Adipocyte (in vitro differentiated cells): Measurements from ENCODE around the gene ABCA3.
A peak's percentile ranks its signal among the peaks of the same experiment; 100 is the strongest.
"Not testable (repeated sequence)": the region's sequence is repeated elsewhere in the genome, so short reads cannot be mapped to it uniquely, and the experiment has no call there.

Source experiments
- DNase-seq: peaks from one replicate; pipeline ENCODE4 v3.0.0-alpha.2; 2015; ENCODE audit warnings: low read depth
- H3K27me3 ChIP-seq: replicated peaks from 2 replicates; pipeline ENCODE4 v1.7.0; 2013; ENCODE audit warnings: mild to moderate bottlenecking, low read length, moderate library complexity; ENCODE audit not compliant: control insufficient read depth, insufficient read depth
- H3K36me3 ChIP-seq: 2 replicates; pipeline ENCODE4 v1.7.0; 2013; ENCODE audit warnings: low read length, mild to moderate bottlenecking, moderate library complexity; ENCODE audit not compliant: control insufficient read depth, insufficient read depth, severe bottlenecking
- H3K4me1 ChIP-seq: 2 replicates; pipeline ENCODE4 v1.7.0; 2013; ENCODE audit warnings: mild to moderate bottlenecking, low read length, moderate library complexity; ENCODE audit not compliant: control insufficient read depth, insufficient read depth
- H3K4me3 ChIP-seq: 2 replicates; pipeline ENCODE4 v1.7.0; 2013; ENCODE audit warnings: mild to moderate bottlenecking, low read length, moderate library complexity
- H3K9ac ChIP-seq: 2 replicates; pipeline ENCODE4 v1.7.0; 2013; ENCODE audit warnings: mild to moderate bottlenecking, low read length, moderate library complexity
- H3K9me3 ChIP-seq: 2 replicates; pipeline ENCODE4 v1.7.0; 2013; ENCODE audit warnings: mild to moderate bottlenecking, low read length, moderate library complexity; ENCODE audit not compliant: control insufficient read depth

Gene ABCA3

GRCh38 chr16:2263026-2263425 lies 77.5 kb downstream of the ABCA3 start:
- not testable (repeated sequence) for H3K27me3 ChIP-seq, H3K4me3 ChIP-seq, H3K9ac ChIP-seq, H3K9me3 ChIP-seq, DNase-seq
- peaks cover 13% of the 10 kb centered on the region for H3K4me1 ChIP-seq
- peaks cover 62% of the 10 kb centered on the region for H3K36me3 ChIP-seq

GRCh38 chr16:2260250-2260649 lies 80.3 kb downstream of the ABCA3 start:
- Histone ChIP-seq H3K27me3 (no peaks in the 10 kb centered on the region), H3K4me1 (no peaks in the 10 kb centered on the region), H3K4me3 (no peak overlapping the region), H3K36me3 (peaks cover 90% of the 10 kb centered on the region), H3K9me3 (no peaks in the 10 kb centered on the region), H3K9ac (no peak overlapping the region)
- no peak for DNase-seq

DNA sequence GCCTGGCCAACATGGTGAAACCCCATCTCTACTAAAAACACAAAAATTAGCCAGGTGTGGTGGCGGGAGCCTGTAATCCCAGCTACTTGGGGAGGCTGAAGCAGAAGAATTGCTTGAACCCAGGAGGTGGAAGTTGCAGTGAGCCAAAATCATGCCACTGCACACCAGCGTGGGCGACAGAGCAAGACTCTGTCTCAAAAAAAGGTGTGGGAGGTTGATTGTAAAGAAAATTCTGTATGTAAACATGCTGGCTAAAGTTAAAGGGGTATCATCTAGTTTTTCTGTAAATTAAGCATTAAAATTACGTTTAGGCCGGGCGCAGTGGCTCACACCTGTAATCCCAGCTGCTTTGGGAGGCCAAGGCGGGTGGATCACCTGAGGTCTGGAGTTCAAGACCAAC lies 82.0 kb downstream of the ABCA3 start:
- not testable (repeated sequence) for H3K27me3 ChIP-seq, H3K9me3 ChIP-seq, DNase-seq, H3K9ac ChIP-seq, H3K4me1 ChIP-seq, H3K4me3 ChIP-seq
- peaks cover 99% of the 10 kb centered on the region for H3K36me3 ChIP-seq

DNA sequence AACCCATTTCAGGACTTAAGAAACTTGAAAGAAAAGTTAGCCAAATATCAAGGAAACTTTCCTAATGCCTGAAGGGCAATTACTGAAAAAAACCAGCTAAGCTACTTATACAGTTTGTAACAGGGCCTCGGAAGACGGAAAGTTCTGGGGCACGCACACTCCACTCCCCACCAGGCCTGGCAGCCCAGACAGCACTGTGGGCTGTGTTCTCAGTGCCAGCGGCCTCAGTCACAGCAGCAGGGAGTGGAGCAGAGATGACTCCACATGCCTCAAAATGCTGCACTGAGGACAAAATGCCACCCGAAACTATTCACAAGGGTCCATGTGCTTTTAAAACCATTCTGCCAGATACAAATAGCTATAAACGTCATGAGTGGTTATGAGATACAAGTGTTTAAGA lies 82.8 kb downstream of the ABCA3 start:
- Histone ChIP-seq H3K4me1 (no peaks in the 10 kb centered on the region), H3K9ac (no peak overlapping the region), H3K4me3 (no peak overlapping the region), H3K36me3 (peaks cover 99% of the 10 kb centered on the region), H3K27me3 (no peaks in the 10 kb centered on the region), H3K9me3 (no peaks in the 10 kb centered on the region)
- no peak for DNase-seq

DNA sequence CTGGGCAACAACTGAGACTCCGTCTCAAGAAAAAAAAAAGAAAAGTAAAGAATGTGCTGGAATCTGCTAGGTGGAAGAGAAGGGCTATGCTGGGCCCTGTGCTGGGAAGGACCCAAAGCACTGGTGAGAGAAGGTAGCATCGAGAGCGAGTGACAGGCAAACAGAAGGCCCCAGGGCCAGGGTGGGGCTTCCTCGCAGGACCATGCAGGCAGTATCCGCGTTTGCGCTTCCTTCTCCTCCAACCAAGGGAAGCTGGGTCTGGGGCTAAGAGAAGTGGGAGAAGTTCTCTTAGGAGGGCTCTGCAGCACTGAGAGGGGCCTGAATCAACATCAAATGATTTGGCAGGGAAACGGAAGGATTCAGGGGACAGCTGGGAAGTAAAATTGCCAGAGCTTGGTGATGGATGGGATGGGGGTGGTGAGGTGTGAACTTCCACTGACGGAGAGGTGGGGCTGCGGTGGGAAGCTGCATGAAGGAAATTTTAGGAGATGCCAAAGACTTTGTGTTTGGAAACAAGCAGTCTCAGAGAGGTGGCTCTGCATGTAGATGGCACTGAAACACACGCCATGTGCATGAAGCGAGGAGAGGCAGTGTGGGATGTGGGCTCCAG lies 83.9 kb downstream of the ABCA3 start:
- Histone ChIP-seq H3K36me3 (peaks cover 95% of the 10 kb centered on the region), H3K4me3 (no peak overlapping the region), H3K9me3 (no peaks in the 10 kb centered on the region), H3K9ac (no peak overlapping the region), H3K27me3 (no peaks in the 10 kb centered on the region), H3K4me1 (peaks cover 8% of the 10 kb centered on the region)
- DNase-seq = no peak

DNA sequence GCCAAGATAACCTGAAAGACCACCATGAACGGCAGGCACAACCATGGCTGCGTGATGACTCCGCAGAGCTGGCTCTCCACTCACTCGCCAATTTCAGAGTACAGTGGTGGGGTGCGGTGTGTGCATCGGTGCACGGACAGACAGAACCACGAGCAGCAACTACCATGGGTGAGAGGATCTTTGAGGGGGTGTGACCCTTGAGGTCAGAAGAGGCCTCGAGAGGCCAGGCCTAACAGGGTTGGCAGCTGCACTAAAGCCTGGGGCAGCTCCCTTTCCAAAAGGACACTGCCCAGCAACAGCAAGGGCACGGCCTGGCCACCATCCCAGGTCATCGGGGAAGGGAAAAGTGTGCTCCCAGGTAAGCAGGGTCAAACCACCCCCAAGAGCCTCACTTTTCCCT lies 87.2 kb downstream of the ABCA3 start:
- Histone ChIP-seq H3K36me3 (peaks cover 63% of the 10 kb centered on the region), H3K9me3 (no peaks in the 10 kb centered on the region), H3K9ac (no peak overlapping the region)

GRCh38 chr16:2252806-2253148 lies 87.8 kb downstream of the ABCA3 start:
- H3K4me3 ChIP-seq = no peak overlapping the region
- no peak for DNase-seq
- H3K36me3 ChIP-seq = peaks cover 58% of the 10 kb centered on the region
- H3K9ac ChIP-seq = no peak overlapping the region
- peaks cover 12% of the 10 kb centered on the region for H3K4me1 ChIP-seq
- no peaks in the 10 kb centered on the region for H3K27me3 ChIP-seq
- H3K9me3 ChIP-seq = no peaks in the 10 kb centered on the region

More for the DNA sequence above, 87.2 kb downstream of the ABCA3 start:
- DNase-seq = no peak
- Histone ChIP-seq H3K4me3 (no peak overlapping the region), H3K27me3 (no peaks in the 10 kb centered on the region), H3K4me1 (peaks cover 12% of the 10 kb centered on the region)

DNA sequence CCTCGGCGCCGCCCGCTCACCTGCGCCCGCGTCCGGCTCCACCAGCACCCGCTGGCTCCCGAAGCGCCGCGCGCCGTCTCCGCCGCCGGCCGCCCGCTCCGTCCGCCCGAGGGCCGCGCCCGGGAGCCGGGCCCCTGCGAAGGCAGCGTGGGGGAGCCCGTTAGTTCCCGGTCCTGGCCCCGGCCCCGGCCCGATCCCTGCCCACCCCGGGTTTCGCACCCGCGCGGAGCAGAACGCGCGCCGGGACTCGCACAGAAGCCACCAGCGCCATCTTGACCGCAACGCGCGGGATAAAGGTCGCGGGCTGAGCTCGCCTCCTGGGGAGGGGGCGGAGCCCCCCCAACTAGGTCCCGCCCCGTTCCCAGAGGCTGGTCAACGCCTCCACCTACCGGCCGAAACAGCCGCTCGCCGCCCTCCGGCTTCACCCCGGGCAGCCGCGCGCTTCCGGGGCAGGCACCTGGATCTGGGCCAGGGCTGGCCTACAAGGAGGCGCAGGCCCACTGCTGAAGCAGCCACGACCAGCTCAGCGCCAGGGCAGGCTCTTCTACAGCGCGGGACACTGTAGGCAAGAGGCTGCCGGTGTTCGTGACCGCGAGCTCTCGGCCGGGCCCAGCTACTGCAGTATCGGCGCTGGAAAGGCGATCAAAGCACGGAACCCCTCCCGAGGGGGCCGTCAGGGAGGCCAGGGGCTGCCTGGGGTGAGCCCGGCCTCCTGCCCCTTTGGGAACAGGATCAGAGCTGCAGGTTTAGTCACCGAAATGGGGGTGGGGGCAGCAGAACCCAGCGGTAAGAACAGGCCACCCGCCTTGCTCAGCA lies 89.0 kb downstream of the ABCA3 start, which contains the start of gene ECI1:
Gene ECI1 (minus strand): TSS at position 292 of the 816 bp plus-strand sequence. CDS start 21 bp downstream, at position 271.
- peak within 1 kb of the TSS; percentile 88 for H3K9ac ChIP-seq
- peak within 1 kb of the TSS; percentile 87 for H3K4me3 ChIP-seq
- no peaks in the 10 kb centered on the region for H3K9me3 ChIP-seq
- no peaks in the 10 kb centered on the region for H3K27me3 ChIP-seq
- peaks cover 49% of the 10 kb centered on the region for H3K36me3 ChIP-seq
- peak; percentile 98 for DNase-seq
- H3K4me1 ChIP-seq = peaks cover 12% of the 10 kb centered on the region

DNA sequence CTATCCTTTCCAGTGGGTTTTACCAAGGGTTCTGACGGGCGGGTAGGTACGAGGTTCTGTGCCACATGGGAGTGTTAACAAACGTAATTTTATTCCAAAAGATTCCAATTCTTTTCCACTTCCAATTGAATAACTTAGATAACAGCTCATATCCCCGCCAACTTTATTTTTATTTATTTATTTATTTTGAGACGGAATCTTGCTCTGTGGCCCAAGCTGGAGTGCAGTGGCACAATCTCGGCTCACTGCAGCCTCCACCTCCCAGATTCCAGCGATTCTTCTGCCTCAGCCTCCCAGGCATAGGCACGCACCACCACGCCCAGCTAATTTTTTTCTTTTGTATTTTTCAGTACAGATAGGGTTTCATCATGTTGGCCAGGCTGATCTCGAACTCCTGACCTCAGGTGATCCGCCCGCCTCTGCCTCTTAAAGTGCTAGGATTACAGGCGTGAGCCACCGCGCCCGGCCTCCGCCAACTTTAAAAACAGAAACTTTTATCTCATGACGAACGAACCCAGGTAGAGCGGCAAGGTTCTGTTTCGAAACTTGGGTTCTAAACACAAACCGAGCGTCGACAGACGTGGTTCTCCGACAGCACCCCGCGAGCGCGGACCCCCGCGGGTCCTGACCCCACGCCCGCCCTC lies 89.8 kb downstream of the ABCA3 start:
- H3K9ac ChIP-seq = peak overlapping the region; percentile 88
- H3K27me3 ChIP-seq = no peaks in the 10 kb centered on the region
- H3K4me3 ChIP-seq = peak overlapping the region; percentile 87
- DNase-seq = peak; percentile 53
- peaks cover 12% of the 10 kb centered on the region for H3K4me1 ChIP-seq
- H3K9me3 ChIP-seq = no peaks in the 10 kb centered on the region
- H3K36me3 ChIP-seq = peaks cover 49% of the 10 kb centered on the region

DNA sequence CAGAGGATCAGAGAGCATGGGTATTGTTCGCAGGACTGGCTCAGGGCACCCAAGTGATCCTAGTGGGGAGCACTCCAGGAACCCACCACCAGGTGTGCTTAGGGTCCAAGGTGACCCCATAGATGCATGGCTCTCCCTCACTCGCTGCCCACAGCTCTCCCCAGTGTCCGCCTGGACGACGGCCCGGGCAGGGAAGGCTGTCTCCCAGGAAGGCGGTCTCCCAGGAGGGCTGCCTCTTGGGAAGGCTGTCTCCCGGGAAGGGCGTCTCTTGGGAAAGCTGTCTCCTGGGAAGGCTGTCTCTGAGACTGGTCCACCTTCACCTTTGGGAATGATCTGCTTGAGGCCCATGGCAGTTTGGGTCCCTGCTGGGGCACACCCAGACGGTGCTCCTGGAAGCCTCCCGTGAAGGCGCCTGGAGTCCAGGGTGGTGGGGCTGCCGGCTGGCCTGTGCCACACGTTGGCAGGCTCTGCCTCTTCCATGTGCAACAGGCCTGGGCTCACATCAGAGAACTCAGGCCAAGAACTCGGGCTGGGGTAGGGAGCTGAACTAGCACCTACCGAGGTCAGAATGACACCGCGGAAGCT lies 94.1 kb downstream of the ABCA3 start:
- Histone ChIP-seq H3K9ac (no peak overlapping the region), H3K36me3 (peaks cover 49% of the 10 kb centered on the region), H3K9me3 (no peaks in the 10 kb centered on the region), H3K27me3 (no peaks in the 10 kb centered on the region), H3K4me3 (no peak overlapping the region), H3K4me1 (peaks cover 3% of the 10 kb centered on the region)
- DNase-seq = no peak
